ENCODE data around the gene CCNE1. TPM values are rescaled to one million over a fixed set of nuclear protein-coding genes. Genes with fewer than 3 reads are reported as not detected.

The CCNE1 gene
- total and polyA plus RNA-seq, 8 donors: 3.6 to 5.8 (median 4.4) TPM

GRCh38 chr19:29804493-29804892 is 7.3 kb upstream of the CCNE1 start:
- Histone ChIP-seq H3K27ac (no peak overlapping the region), H3K4me1 (no peaks in the 10 kb centered on the region), H3K4me3 (no peak overlapping the region), H3K36me3 (no peaks in the 10 kb centered on the region), H3K27me3 (no peaks in the 10 kb centered on the region), H3K9me3 (no peaks in the 10 kb centered on the region)
- no peak for TF ChIP-seq CTCF (IDR thresholded peaks at IDR 0.05)
- ATAC-seq: no peak
- DNase-seq: no peak
- intact Hi-C loops (cut with DNase I): no loop called here

- Histone ChIP-seq H3K36me3 (no peaks in the 10 kb centered on the region), H3K4me3 (no peak overlapping the region), H3K4me1 (no peaks in the 10 kb centered on the region), H3K9me3 (no peaks in the 10 kb centered on the region), H3K27me3 (no peaks in the 10 kb centered on the region), H3K27ac (no peak overlapping the region)
- no peak for TF ChIP-seq CTCF (IDR thresholded peaks at IDR 0.05)
- DNase-seq: no peak
- no peak for ATAC-seq
- intact Hi-C loops (cut with DNase I): no loop called here
These were observed 6.5 kb upstream of the CCNE1 start for GRCh38 chr19:29805031-29805965.

- peak in 2 of 4 donors; percentile 41 to 60 for DNase-seq
These were observed 5.5 kb upstream of the CCNE1 start for GRCh38 chr19:29806098-29806866.

GRCh38 chr19:29807178-29807577 is 4.6 kb upstream of the CCNE1 start:
- no peaks in the 10 kb centered on the region for H3K36me3 ChIP-seq
- TF ChIP-seq CTCF (IDR thresholded peaks at IDR 0.05): no peak
- H3K9me3 ChIP-seq: no peaks in the 10 kb centered on the region
- intact Hi-C loops (cut with DNase I): no loop called here
- DNase-seq (no peak), ATAC-seq (no peak)
- H3K27ac ChIP-seq: no peak overlapping the region
- no peaks in the 10 kb centered on the region for H3K27me3 ChIP-seq
- H3K4me3 ChIP-seq: no peak overlapping the region
- H3K4me1 ChIP-seq: no peaks in the 10 kb centered on the region

More at GRCh38 chr19:29806098-29806866, 5.5 kb upstream of the CCNE1 start:
- Histone ChIP-seq H3K27me3 (no peaks in the 10 kb centered on the region), H3K36me3 (no peaks in the 10 kb centered on the region), H3K9me3 (no peaks in the 10 kb centered on the region), H3K27ac (no peak overlapping the region), H3K4me1 (no peaks in the 10 kb centered on the region), H3K4me3 (no peak overlapping the region)
- no peak for TF ChIP-seq CTCF (IDR thresholded peaks at IDR 0.05)
- no peak for ATAC-seq
- intact Hi-C loops (cut with DNase I): no loop called here

- no peak for TF ChIP-seq CTCF (IDR thresholded peaks at IDR 0.05)
- Histone ChIP-seq H3K36me3 (no peaks in the 10 kb centered on the region), H3K27me3 (peaks cover 0 to 4% of the 10 kb centered on the region in 2 donors), H3K27ac (no peak overlapping the region), H3K9me3 (no peaks in the 10 kb centered on the region), H3K4me1 (peaks cover 0 to 6% of the 10 kb centered on the region in 2 donors), H3K4me3 (no peak overlapping the region)
- ATAC-seq (no peak), DNase-seq (peak in 1 of 4 donors; percentile 27)
- intact Hi-C loops (cut with DNase I): no loop called here
These were observed 3.9 kb upstream of the CCNE1 start for GRCh38 chr19:29807870-29808405.

All from left lung (tissue), 10 donors.